ENCODE results near the gene COL4A2. TPM values are rescaled to one million over a fixed set of nuclear protein-coding genes. Genes with fewer than 3 reads are reported as not detected.
A peak's percentile ranks its signal among the peaks of the same experiment; 100 is the strongest.

COL4A2 gene
- polyA plus RNA-seq, 2 of the 4 experiments (the other 2 are of a cell fraction), result 46.9 to 119 TPM

- no peak for TF ChIP-seq POLR2A (IDR thresholded peaks at IDR 0.05; ENCODE audit: low read length)
- TF ChIP-seq HOXA7 (CRISPR knock-in tag; IDR thresholded peaks at IDR 0.05), result no peak
- no peak for TF ChIP-seq PHF8 (IDR thresholded peaks at IDR 0.05; ENCODE audit: borderline replicate concordance, low read depth)
- no peak for TF ChIP-seq SMC3 (IDR thresholded peaks at IDR 0.05)
- no peak for TF ChIP-seq MAFK (IDR thresholded peaks at IDR 0.05; ENCODE audit: partially characterized antibody)
- no peak for TF ChIP-seq MYC (IDR thresholded peaks at IDR 0.05; ENCODE audit: borderline replicate concordance, low read length)
- TF ChIP-seq NFE2L2 (conservative IDR thresholded peaks at IDR 0.05; ENCODE audit: low read length), result no peak
- no peak for TF ChIP-seq HOXB13 (CRISPR knock-in tag; IDR thresholded peaks at IDR 0.05; ENCODE audit: low read depth)
- TF ChIP-seq NPAS2 (CRISPR knock-in tag; IDR thresholded peaks at IDR 0.05; ENCODE audit: borderline replicate concordance), result no peak
- TF ChIP-seq, protein P1, sequence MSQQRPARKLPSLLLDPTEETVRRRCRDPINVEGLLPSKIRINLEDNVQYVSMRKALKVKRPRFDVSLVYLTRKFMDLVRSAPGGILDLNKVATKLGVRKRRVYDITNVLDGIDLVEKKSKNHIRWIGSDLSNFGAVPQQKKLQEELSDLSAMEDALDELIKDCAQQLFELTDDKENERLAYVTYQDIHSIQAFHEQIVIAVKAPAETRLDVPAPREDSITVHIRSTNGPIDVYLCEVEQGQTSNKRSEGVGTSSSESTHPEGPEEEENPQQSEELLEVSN (IDR thresholded peaks at IDR 0.05; ENCODE audit: borderline replicate concordance, low read depth), result no peak
- no peak for TF ChIP-seq RAD21 (conservative IDR thresholded peaks at IDR 0.05 in 1 of 2, IDR thresholded peaks at IDR 0.05 in 1 of 2)
- no peak for TF ChIP-seq FOXS1 (CRISPR knock-in tag; IDR thresholded peaks at IDR 0.05)
- TF ChIP-seq ZC3H11A (IDR thresholded peaks at IDR 0.05), result no peak
- FAIRE-seq (no peak), DNase-seq (ENCODE audit: low read depth in 1 of 2, low spot score in 1 of 2) (no peak), ATAC-seq (peak in 1 of 2 experiments; percentile 10; a peak in 2 of 6 replicates)
- H3K9me3 ChIP-seq, result no peaks in the 10 kb centered on the region
- H3K27ac ChIP-seq, result no peak overlapping the region; a peak in 1 of 6 replicates
- POLR2A ChIA-PET, result interaction anchor here (0.9 to 1.2 kb wide), 2 partner anchors 106 to 260 kb away, joined by 3 to 5 read pairs; partner anchors contain the start of gene RAB20
- H3K4me1 ChIP-seq, result 0 out of 3 replicates have a peak, but pooled peaks cover 4% of the 10 kb centered on the region
- WGBS (ENCODE audit: missing lambda C conversion rate), result 63% methylated on average over 9 of the region's 10 CpGs
- H3K4me3 ChIP-seq, result no peak overlapping the region
- no peak overlapping the region; the same call in 2 of the 3 replicates for H3K4me2 ChIP-seq
- CTCF ChIA-PET, result interaction anchor here (0.6 to 1.9 kb wide), 34 partner anchors 10 to 459 kb away, joined by 3 to 18 read pairs (median 4); partner anchors contain the start of gene ANKRD10
Observed at GRCh38 chr13:110455444-110455843, 148.4 kb downstream of the COL4A2 start.

DNA sequence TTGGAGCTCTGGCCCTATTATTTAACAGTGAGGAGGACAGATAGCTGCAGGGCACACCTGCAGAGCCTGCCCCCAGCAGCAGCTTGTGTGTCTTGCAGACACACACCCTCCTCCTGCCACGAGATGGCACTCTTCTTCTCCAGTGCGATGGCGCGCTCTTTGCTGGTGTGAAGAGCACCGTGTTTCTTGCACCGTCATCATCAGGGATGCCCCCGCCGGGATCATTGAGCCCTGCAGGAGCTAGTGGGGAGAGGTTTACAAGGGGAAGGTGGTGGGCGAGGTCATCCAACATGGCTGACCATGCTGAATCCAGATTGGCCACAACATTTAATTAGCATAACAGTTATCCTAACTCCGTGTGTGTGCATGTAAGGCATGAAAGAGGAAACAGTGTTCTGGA lies 148.9 kb downstream of the COL4A2 start:
- H3K4me3 ChIP-seq, result no peak overlapping the region
- CTCF ChIA-PET, result interaction anchor here (0.6 to 1.9 kb wide), 35 partner anchors 9 to 459 kb away, joined by 3 to 18 read pairs (median 3); partner anchors contain the start of genes ANKRD10 and RAB20
- H3K4me2 ChIP-seq, result peak overlapping the region; percentile 60
- 0 out of 3 replicates have a peak, but pooled peaks cover 4% of the 10 kb centered on the region for H3K4me1 ChIP-seq
- peak; percentile 95 to 98 for ATAC-seq
- peak overlapping the region; percentile 62 to 80 for H3K27ac ChIP-seq
- no peak for FAIRE-seq
- peak; percentile 95 for TF ChIP-seq MAFK (IDR thresholded peaks at IDR 0.05; ENCODE audit: partially characterized antibody)
- no peak for TF ChIP-seq HDAC2 (IDR thresholded peaks at IDR 0.05)
- TF ChIP-seq RCOR1 (IDR thresholded peaks at IDR 0.05; ENCODE audit: low read depth, low read length), result no peak
- TF ChIP-seq, protein P1 (IDR thresholded peaks at IDR 0.05; ENCODE audit: borderline replicate concordance, low read depth), result peak; percentile 73
- peak; percentile 66 for TF ChIP-seq MAX (IDR thresholded peaks at IDR 0.05)
- no peak for TF ChIP-seq ESRRA (IDR thresholded peaks at IDR 0.05; ENCODE audit: borderline replicate concordance, low read length)
- no peak for TF ChIP-seq JUNB (IDR thresholded peaks at IDR 0.05)
- peak; percentile 67 for TF ChIP-seq CTCF (IDR thresholded peaks at IDR 0.05)
- TF ChIP-seq CHD4 (IDR thresholded peaks at IDR 0.05; ENCODE audit: borderline replicate concordance), result no peak
- no peak for TF ChIP-seq MYC (IDR thresholded peaks at IDR 0.05; ENCODE audit: borderline replicate concordance, low read length)
- TF ChIP-seq RAD21 (conservative IDR thresholded peaks at IDR 0.05 in 1 of 2, IDR thresholded peaks at IDR 0.05 in 1 of 2), result peak; percentile 71 to 72
- no peak for TF ChIP-seq HES2 (IDR thresholded peaks at IDR 0.05)
- no peak for TF ChIP-seq PHF8 (IDR thresholded peaks at IDR 0.05; ENCODE audit: borderline replicate concordance, low read depth)
- peak; percentile 45; the same call in 1 of the 2 replicates for TF ChIP-seq NFE2L2 (conservative IDR thresholded peaks at IDR 0.05; ENCODE audit: low read length)
- no peak for TF ChIP-seq POLR2A (IDR thresholded peaks at IDR 0.05; ENCODE audit: low read length)
- no peak for TF ChIP-seq TP53 (CRISPR knock-in tag; IDR thresholded peaks at IDR 0.05)
- TF ChIP-seq ATOH8 (CRISPR knock-in tag; IDR thresholded peaks at IDR 0.05; ENCODE audit: low read depth), result no peak
- TF ChIP-seq SMC3 (IDR thresholded peaks at IDR 0.05), result peak; percentile 76
- no peak for TF ChIP-seq BHLHE40 (IDR thresholded peaks at IDR 0.05; ENCODE audit: low read depth, low read length)
- WGBS (ENCODE audit: missing lambda C conversion rate), result 17% methylated on average over 4 of the region's 10 CpGs
- no peaks in the 10 kb centered on the region for H3K9me3 ChIP-seq
- POLR2A ChIA-PET, result interaction anchor here (0.9 to 1.2 kb wide), 2 partner anchors 106 to 259 kb away, joined by 3 to 5 read pairs; partner anchors contain the start of gene RAB20
- peak; percentile 73 to 84 for DNase-seq (ENCODE audit: low read depth in 1 of 2, low spot score in 1 of 2)
